ENCODE measurements around the gene ARHGAP24. TPM values are rescaled to one million over a fixed set of nuclear protein-coding genes. Genes with fewer than 3 reads are reported as not detected.

Gene ARHGAP24
- total and polyA plus RNA-seq, 2 donors (not counting 1 experiment from before 2014, with no cell fraction given), result 15.9 to 40.5 TPM

DNA sequence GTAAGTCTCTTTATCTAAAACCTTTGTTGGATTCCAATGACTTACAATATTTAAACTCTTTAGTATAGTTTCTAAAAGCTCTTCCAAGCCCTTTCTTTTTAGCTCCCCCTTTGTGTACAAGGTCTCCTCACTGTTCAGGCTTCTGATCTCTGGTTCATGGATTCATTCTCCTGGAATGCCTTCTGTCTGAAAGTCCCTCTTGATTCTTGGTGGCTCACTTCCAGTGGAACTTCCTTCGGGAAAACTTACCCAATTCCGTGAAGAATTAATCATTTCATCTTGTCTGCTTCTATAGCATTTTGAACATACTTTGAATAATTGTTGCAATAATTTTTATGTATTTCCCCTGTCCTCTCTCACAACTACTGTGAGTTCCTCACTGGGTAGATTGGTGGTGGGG, 3.6 kb downstream of the ARHGAP24 start:
- no peak overlapping the region for H3K4me2 ChIP-seq (ENCODE audit: extremely low read depth, insufficient read depth, low read length)
- no peaks in the 10 kb centered on the region for H3K79me2 ChIP-seq (ENCODE audit: control insufficient read depth, insufficient read depth, low read length)
- no peak overlapping the region for H3K4me3 ChIP-seq (replicated peaks in 1 of 4; ENCODE audit: control extremely low read depth in 1 of 4, insufficient read depth in 1 of 4, low read depth in 3 of 4, low read length in 4 of 4)
- H3K36me3 ChIP-seq (ENCODE audit: control insufficient read depth, insufficient read depth, low read length), result no peaks in the 10 kb centered on the region
- H3K4me1 ChIP-seq (ENCODE audit: control insufficient read depth, extremely low read depth, insufficient read depth, low read length), result no peaks in the 10 kb centered on the region
- no peaks in the 10 kb centered on the region for H3K27me3 ChIP-seq (ENCODE audit: control insufficient read depth, insufficient read depth, low read length)
- H4K20me1 ChIP-seq (ENCODE audit: control insufficient read depth, extremely low read depth, insufficient read depth, low read length), result no peaks in the 10 kb centered on the region
- DNase-seq (ENCODE audit: low read depth in 2 of 2), result peak; percentile 35 to 74
- no peak overlapping the region for H2AFZ ChIP-seq (ENCODE audit: low read length)
- TF ChIP-seq, protein P1, sequence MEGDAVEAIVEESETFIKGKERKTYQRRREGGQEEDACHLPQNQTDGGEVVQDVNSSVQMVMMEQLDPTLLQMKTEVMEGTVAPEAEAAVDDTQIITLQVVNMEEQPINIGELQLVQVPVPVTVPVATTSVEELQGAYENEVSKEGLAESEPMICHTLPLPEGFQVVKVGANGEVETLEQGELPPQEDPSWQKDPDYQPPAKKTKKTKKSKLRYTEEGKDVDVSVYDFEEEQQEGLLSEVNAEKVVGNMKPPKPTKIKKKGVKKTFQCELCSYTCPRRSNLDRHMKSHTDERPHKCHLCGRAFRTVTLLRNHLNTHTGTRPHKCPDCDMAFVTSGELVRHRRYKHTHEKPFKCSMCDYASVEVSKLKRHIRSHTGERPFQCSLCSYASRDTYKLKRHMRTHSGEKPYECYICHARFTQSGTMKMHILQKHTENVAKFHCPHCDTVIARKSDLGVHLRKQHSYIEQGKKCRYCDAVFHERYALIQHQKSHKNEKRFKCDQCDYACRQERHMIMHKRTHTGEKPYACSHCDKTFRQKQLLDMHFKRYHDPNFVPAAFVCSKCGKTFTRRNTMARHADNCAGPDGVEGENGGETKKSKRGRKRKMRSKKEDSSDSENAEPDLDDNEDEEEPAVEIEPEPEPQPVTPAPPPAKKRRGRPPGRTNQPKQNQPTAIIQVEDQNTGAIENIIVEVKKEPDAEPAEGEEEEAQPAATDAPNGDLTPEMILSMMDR (conservative IDR thresholded peaks at IDR 0.05 in 1 of 2, IDR thresholded peaks at IDR 0.05 in 1 of 2; ENCODE audit: low read depth in 1 of 2, low read length in 2 of 2), result no peak
- TF ChIP-seq EZH2 (IDR thresholded peaks at IDR 0.05; ENCODE audit: low read length, missing control alignments), result no peak
- H3K9me3 ChIP-seq (ENCODE audit: control insufficient read depth, insufficient read depth, low read depth, low read length), result no peaks in the 10 kb centered on the region
- H3K27ac ChIP-seq (ENCODE audit: insufficient read depth, low read length), result no peak overlapping the region
- H3K9ac ChIP-seq (ENCODE audit: insufficient read depth, low read length), result no peak overlapping the region

DNA sequence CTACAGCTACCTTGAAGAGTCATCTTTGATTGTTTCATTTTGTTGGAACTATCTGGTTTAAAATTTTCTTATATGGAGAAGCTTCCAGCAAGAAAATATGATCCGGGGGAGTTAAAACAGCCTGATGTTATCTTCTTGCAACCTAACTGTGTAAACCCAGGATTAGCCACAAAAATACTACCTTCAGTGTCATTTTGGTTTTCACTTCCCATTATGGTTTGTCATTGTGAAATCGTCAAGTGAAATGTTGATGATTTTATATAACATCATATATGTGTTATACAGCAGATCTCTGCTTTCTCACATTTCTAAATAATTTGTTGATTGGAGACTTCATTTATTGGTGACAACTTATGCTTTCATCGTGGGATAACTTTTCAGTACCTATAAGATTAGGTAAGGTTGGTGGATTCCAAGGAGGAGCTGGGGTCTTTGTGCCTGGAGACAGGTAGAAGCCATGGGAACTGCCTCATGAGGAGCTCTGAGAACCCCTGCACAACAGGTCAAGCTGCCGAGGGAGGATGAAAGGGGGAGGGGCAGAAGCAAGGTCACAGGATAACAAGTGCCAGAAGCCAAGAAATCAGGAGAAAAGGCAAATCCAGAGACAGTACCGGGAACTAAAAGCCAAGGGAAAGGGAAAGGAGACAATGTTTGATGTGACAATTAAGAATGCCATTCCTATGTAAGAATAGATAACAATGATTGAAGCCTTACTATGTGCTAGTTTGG, 7.2 kb downstream of the ARHGAP24 start:
- H3K79me2 ChIP-seq (ENCODE audit: control insufficient read depth, insufficient read depth, low read length), result no peaks in the 10 kb centered on the region

DNA sequence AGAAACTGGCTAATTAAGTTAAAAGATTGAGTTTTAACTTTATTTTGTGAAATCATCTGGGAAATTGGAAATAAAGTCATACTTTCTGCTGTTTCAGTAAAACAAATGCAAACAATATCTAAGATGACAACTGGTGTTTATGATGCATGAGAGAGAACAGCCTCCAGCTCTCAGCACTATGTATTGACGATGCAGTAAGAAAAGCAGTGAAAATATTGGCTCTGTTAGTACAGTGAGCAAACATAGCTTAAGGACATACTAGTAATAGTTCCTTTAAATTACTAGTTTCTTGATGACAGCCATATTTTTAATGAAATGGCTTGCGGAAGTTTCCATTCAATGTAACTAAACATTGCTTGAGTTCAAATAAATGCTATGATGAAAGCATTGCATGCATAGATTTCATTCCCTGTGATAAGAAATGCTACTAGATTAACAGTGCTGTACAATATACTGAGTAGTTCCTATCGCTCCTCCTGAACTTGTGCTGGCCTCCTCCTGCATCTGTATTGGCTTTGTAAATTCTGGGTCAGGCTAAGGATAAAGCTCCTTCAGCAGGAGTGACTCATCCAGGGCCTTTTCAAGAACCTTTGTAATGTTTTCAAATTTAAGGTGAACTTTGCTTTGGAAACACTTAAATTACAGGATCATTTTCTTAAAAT, 11.6 kb downstream of the ARHGAP24 start:
- no peaks in the 10 kb centered on the region for H3K79me2 ChIP-seq (ENCODE audit: control insufficient read depth, insufficient read depth, low read length)
- peak; percentile 41 to 51 for DNase-seq (ENCODE audit: low read depth in 2 of 2)
- no peak for TF ChIP-seq EZH2 (IDR thresholded peaks at IDR 0.05; ENCODE audit: low read length, missing control alignments)
- TF ChIP-seq, protein P1 (conservative IDR thresholded peaks at IDR 0.05 in 1 of 2, IDR thresholded peaks at IDR 0.05 in 1 of 2; ENCODE audit: low read depth in 1 of 2, low read length in 2 of 2), result no peak

More for the DNA sequence above, 7.2 kb downstream of the ARHGAP24 start:
- no peak for TF ChIP-seq EZH2 (IDR thresholded peaks at IDR 0.05; ENCODE audit: low read length, missing control alignments)
- TF ChIP-seq, protein P1 (conservative IDR thresholded peaks at IDR 0.05 in 1 of 2, IDR thresholded peaks at IDR 0.05 in 1 of 2; ENCODE audit: low read depth in 1 of 2, low read length in 2 of 2), result no peak
- no peaks in the 10 kb centered on the region for H4K20me1 ChIP-seq (ENCODE audit: control insufficient read depth, extremely low read depth, insufficient read depth, low read length)
- no peaks in the 10 kb centered on the region for H3K36me3 ChIP-seq (ENCODE audit: control insufficient read depth, insufficient read depth, low read length)
- H3K9me3 ChIP-seq (ENCODE audit: control insufficient read depth, insufficient read depth, low read depth, low read length), result no peaks in the 10 kb centered on the region
- H3K4me1 ChIP-seq (ENCODE audit: control insufficient read depth, extremely low read depth, insufficient read depth, low read length), result no peaks in the 10 kb centered on the region
- H3K27ac ChIP-seq (ENCODE audit: insufficient read depth, low read length), result no peak overlapping the region
- no peak for DNase-seq (ENCODE audit: low read depth in 2 of 2)
- no peak overlapping the region for H3K9ac ChIP-seq (ENCODE audit: insufficient read depth, low read length)
- no peak overlapping the region for H2AFZ ChIP-seq (ENCODE audit: low read length)
- no peak overlapping the region for H3K4me3 ChIP-seq (replicated peaks in 1 of 4; ENCODE audit: control extremely low read depth in 1 of 4, insufficient read depth in 1 of 4, low read depth in 3 of 4, low read length in 4 of 4)
- no peak overlapping the region for H3K4me2 ChIP-seq (ENCODE audit: extremely low read depth, insufficient read depth, low read length)
- no peaks in the 10 kb centered on the region for H3K27me3 ChIP-seq (ENCODE audit: control insufficient read depth, insufficient read depth, low read length)

More for the DNA sequence above, 11.6 kb downstream of the ARHGAP24 start:
- Histone ChIP-seq H3K9me3 (ENCODE audit: control insufficient read depth, insufficient read depth, low read depth, low read length) (no peaks in the 10 kb centered on the region), H4K20me1 (ENCODE audit: control insufficient read depth, extremely low read depth, insufficient read depth, low read length) (no peaks in the 10 kb centered on the region), H3K4me1 (ENCODE audit: control insufficient read depth, extremely low read depth, insufficient read depth, low read length) (peaks cover 2% of the 10 kb centered on the region), H3K4me3 (replicated peaks in 1 of 4; ENCODE audit: control extremely low read depth in 1 of 4, insufficient read depth in 1 of 4, low read depth in 3 of 4, low read length in 4 of 4) (no peak overlapping the region), H2AFZ (ENCODE audit: low read length) (no peak overlapping the region), H3K9ac (ENCODE audit: insufficient read depth, low read length) (no peak overlapping the region), H3K27me3 (ENCODE audit: control insufficient read depth, insufficient read depth, low read length) (no peaks in the 10 kb centered on the region), H3K4me2 (ENCODE audit: extremely low read depth, insufficient read depth, low read length) (no peak overlapping the region), H3K27ac (ENCODE audit: insufficient read depth, low read length) (no peak overlapping the region), H3K36me3 (ENCODE audit: control insufficient read depth, insufficient read depth, low read length) (no peaks in the 10 kb centered on the region)
